KOPT-K1 (cell line): Measurements from ENCODE around the gene BCAN.
"Not testable (repeated sequence)": the region's sequence is repeated elsewhere in the genome, so short reads cannot be mapped to it uniquely, and the experiment has no call there.

Experiments
- H3K27ac ChIP-seq: fragments of 200-600 bp; sonication (generic); 2 replicates; pipeline ENCODE4 v1.5.1; 2016; ENCODE audit warnings: antibody characterized with exemption, mild to moderate bottlenecking, low read depth, low read length; ENCODE audit not compliant: poor library complexity, severe bottlenecking
- H3K36me3 ChIP-seq: fragments of 200-600 bp; sonication (generic); 2 replicates; pipeline ENCODE4 v1.5.1; 2017; ENCODE audit warnings: antibody characterized with exemption, mild to moderate bottlenecking, low read length, moderate library complexity; ENCODE audit not compliant: insufficient read depth
- H3K9me3 ChIP-seq: fragments of 200-600 bp; sonication (generic); 2 replicates; pipeline ENCODE4 v1.5.1; 2017; ENCODE audit warnings: antibody characterized with exemption, low read length, mild to moderate bottlenecking; ENCODE audit not compliant: insufficient read depth, poor library complexity, severe bottlenecking

Gene BCAN

DNA sequence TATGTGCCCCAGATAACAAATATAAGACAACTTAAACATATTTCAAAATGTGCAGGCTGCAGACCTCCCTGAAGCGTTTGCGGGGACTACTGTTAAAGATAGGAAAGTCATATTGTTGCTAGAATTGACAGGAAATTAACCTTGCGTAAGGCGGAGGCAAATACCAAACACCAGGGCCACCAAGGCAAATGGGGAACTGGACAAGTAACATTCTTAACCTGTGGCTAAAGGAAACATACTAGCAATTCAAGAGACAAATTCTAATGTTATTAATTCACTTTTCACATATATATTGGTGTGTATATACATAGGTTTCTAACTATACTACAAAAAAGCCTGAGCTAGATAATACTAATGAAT, 15.9 kb upstream of the BCAN start:
- no peak overlapping the region for H3K27ac ChIP-seq
- H3K36me3 ChIP-seq: no peaks in the 10 kb centered on the region

DNA sequence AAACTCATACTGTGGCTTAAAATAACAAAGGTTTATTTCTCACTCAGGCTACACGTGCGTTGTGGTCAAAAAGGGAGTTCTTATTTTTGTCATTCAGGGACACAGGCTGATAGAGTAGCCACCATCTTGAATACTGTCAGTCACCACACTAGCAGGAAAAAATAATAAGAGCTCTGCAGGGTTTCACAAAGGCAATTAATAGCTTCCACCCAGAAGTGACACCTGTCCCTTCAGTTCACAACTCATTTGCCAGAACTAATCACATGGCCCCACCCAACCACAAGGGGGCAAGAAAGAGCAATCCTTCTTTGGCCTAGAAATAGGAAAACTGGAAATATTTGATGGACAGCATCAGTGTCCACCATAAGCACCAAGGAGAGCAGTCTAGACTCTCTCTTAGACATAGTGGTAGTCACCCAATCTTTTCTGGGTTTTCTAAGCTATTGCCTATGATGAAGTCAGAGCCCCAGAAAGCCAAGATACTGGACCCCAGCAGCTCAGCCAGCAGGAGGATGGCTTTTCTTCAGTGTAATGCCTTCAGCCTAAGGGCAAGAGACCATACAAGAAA, 14.5 kb upstream of the BCAN start:
- no peak overlapping the region for H3K27ac ChIP-seq
- no peaks in the 10 kb centered on the region for H3K9me3 ChIP-seq
- H3K36me3 ChIP-seq: no peaks in the 10 kb centered on the region

More for the DNA sequence above, 15.9 kb upstream of the BCAN start:
- H3K9me3 ChIP-seq: no peaks in the 10 kb centered on the region

DNA sequence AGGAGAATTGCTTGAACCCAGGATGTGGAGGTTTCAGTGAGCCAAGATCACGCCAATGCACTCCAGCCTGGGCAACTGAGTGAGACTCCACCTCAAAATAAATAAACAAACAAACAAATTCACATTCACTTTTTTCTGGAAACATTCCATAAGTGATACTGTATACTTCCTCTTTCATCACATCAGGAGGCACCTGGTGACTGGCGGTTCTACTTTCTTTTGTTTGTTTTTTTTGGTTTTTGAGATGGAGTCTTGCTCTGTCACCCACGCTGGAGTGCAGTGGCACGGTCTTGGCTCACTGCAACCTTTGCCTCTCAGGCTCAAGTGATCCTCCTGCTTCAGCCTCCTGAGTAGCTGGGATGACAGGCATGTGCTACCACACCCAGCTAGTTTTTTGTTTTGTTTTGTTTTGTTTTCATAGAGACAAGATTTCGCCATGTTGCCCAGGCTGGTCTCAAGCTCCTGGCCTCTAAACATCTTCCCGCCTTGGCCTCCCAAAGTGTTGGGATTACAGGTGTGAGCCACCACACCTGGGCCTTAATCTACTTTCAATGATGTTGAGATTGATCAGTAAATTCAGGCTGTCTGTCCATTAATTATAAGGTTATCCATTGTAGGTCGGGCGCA, 12.0 kb upstream of the BCAN start:
- Histone ChIP-seq H3K27ac (no peak overlapping the region), H3K9me3 (no peaks in the 10 kb centered on the region), H3K36me3 (no peaks in the 10 kb centered on the region)

DNA sequence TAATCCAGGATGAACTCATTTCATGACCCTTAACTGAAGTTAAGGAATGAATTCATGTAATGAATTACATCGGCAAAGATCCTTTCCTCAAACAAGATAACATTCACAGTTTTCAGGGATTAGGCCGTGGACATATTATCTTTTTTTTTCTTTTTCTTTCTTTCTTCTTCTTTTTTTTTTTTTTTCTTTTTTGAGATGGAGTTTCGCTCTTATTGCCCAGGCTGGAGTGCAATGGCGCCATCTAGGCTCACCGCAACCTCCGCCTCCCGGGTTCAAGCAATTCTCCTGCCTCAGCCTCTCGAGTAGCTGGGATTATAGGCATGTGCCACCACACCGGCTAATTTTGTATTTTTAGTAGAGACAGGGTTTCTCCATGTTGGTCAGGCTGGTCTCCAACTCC, 10.8 kb upstream of the BCAN start:
- H3K9me3 ChIP-seq, H3K36me3 ChIP-seq, H3K27ac ChIP-seq: not testable (repeated sequence)

DNA sequence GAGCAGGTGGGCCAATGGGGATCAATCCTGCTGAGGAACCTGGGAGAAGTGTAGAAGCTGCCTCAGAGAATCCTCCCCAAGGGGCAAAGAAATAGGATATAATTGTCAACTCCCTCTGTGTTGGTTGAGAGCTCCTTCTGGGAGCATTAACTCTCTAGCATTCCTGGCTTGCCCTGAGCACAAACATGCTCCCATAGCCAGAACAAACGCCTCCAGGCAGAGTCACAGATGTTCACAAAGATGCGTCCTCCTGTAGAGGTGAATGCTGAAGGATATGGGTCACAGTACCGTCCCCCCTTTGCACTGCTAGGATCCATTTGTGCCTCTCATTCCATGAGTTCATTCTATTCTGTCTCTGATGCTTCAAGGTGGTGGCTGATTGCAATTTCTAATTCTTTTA, 9.6 kb upstream of the BCAN start:
- H3K27ac ChIP-seq: no peak overlapping the region
- no peaks in the 10 kb centered on the region for H3K36me3 ChIP-seq
- no peaks in the 10 kb centered on the region for H3K9me3 ChIP-seq

DNA sequence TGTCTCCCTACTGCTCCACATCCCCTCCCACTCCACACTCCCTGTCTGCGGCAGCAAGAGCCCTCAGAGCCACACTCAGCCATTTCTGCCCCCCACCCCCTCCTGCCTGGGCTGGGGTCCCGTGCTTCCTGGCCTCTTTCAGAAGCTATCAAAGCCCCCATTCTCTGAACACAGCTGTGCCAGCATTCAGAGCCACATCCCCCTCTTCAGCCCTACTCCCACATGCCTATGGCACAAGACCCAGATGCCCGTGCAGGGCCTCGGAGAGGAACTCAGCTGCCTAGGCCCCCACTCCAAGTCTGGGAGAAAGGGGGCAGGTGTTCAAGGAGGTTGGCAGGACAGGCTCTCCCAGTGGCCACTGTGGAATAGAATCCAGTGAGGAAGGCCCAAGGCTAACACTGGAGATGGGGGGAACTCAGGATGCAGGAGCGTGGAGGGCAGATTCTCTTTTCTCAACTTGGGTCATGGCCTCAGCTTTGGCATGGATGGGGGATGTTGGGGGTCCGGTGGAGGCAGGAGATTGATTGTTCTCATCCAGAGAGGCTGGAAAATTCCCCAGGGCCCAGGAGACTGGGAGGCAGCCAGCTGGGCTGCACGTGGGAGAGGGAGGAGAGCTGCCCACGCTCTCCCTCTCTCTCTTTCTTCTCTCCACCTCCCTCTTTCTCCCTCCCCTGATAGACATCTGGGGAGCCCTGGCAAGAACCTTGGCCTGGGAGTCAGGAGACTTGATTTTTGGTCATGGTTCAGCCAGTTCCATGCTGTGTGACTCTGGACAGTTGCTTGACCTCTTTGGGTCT, 3.5 kb upstream of the BCAN start:
- Histone ChIP-seq H3K36me3 (no peaks in the 10 kb centered on the region), H3K9me3 (no peaks in the 10 kb centered on the region), H3K27ac (no peak overlapping the region)

DNA sequence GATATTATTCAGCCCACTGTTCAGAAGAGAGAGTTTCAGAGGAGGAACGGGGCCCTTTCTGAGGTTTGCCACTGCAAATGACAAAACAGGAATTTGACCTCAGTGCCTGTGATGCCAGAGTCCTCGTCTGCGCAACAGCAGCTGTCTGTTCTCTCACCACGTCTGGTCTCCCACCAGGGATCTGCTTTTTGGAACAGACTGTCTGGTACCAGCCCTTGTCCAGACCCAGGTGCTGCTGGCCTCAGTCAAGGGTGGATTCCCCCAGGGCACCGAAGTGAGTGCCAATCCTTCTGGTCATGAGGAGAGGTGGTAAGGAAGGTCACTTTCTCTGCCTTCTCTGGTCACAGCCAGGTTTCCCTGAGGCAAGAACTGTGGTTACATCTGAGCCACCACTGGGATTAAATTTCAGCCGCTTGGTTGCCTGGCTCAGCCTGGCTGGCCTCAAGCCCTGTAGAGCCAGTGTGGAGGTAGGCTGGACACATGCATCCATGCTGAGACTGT, 2.3 kb upstream of the BCAN start:
- no peak overlapping the region for H3K27ac ChIP-seq
- H3K36me3 ChIP-seq: no peaks in the 10 kb centered on the region
- H3K9me3 ChIP-seq: no peaks in the 10 kb centered on the region

DNA sequence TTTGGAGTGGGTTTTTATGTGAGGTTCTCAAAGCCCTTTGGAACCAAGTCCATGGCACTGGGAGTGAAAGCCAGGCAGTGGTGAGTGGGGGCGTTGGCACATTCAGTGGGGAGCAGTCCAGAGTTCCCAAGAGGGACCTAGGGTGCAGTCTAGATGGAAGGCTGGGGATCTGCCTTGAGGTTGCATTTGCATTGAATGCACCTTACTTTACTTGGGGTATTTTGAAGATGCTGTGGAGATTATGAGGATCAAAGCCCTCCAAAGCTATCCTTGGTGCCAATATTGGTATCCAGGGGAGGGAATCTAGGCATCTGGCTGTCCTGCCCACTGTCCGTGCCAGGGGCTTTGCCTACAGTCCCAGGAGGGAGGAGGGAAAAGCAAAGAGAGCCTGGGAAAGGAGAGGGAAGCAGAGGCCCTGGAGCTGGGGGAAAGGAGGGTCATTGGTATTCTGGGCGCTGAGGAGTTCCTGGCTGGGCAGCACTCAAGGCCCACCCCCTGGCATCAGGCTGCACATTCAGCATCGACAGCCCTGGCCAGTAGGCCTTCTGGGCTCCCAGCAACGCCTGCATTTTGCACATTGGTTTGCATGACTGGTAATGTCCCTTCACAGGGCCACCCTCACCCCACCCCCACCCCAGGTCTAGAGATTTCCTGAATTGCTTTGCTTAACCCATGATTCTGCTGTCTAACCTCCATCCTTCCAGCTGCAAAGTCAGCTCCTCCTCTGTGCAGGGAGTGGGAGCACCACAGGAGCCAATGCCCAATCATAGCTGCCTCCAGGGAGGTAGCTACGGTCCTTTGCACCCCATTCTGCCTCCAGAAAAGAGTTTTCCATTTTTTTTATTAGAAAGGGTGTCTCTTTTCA, 843 bp upstream of the BCAN start:
- H3K27ac ChIP-seq: no peak overlapping the region
- no peaks in the 10 kb centered on the region for H3K36me3 ChIP-seq
- no peaks in the 10 kb centered on the region for H3K9me3 ChIP-seq

DNA sequence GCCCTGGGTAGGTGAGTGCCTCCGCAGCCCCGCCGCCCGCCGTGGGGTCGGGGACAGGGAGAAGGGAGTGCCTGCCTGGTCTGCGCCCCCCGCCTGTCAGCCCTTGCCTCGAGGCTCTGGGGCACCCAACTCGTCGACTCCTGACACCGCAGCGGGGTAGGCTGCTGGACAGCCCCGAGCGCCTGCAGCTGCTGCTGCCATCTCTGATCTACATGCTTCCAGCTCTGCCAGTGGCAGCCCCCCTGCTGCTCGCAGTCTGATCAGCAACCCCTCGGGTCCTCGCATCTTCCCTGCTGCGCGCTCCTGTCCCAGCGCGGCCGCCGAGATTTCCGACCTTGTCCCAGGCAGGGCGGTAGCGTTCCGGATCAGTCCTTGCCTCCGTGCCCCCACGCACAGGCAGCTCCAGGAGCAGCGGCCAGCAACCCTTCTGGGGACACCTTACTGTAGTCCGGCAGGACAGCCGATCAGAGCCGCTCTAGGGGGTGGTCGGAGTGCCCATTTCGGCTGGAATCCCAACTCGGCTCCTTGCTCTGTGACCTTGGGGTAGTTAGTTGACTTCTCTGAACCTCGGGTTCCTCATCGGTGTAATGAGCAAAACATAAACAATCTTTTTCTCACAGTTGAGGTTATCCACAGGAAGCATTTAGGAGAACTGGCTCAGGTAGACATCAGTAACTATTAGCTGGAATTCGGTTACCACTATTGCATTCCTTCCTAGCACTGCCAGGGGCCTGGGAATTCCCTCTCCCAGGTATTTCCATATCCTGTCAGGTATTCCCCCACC, 540 bp downstream of the BCAN start:
- H3K36me3 ChIP-seq: no peaks in the 10 kb centered on the region
- no peak overlapping the region for H3K27ac ChIP-seq
- no peaks in the 10 kb centered on the region for H3K9me3 ChIP-seq

DNA sequence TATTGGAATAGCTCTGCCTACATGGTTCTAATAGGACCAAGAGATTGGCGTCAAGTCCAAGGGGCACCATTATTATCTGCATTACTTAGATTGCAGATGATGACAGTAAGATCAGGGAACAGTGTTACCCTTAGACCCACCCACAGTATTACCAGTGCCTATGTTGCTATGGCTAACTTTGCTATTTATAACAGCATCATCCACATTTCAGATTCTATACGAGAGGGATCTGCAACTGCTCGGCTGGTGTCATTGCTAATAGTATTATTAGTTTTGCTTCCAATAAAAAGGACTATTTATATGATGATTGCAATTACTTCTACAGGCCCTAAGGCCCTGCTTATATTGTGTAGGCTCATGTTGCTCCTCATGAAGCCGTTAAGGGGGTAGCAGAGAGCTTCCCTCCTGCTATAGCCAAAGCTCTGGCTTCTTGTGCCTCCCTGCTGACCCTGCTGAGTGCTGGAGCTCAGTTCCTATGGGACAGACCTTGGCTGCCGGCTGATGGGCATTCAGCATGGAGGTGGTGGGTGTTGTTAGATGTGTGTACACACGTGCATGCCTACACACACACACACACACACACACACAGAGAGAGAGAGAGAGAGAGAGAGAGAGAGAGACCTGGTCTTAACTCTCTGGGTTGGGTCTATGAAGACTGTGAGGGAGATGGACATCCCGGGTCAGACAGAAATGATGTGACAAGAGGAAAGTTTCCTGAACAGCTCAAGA, 1.3 kb downstream of the BCAN start:
- no peaks in the 10 kb centered on the region for H3K9me3 ChIP-seq
- no peaks in the 10 kb centered on the region for H3K36me3 ChIP-seq
- no peak overlapping the region for H3K27ac ChIP-seq

DNA sequence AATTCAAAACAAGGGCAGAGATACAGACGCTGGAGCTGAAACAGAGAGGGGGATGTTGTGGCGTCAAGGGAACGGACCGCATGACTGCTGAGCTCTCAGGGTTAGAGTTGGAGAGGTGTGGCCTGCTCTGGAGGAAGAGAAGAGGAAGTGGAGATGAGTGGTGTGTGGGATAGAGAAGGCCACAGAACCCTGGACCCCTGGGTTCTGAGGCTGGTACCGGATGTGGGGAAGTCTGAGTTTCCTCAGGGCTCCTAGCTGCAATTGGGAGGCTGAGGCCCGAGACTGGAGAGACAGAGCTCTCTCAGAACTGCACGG, 1.8 kb downstream of the BCAN start:
- Histone ChIP-seq H3K36me3 (no peaks in the 10 kb centered on the region), H3K27ac (no peak overlapping the region), H3K9me3 (no peaks in the 10 kb centered on the region)

DNA sequence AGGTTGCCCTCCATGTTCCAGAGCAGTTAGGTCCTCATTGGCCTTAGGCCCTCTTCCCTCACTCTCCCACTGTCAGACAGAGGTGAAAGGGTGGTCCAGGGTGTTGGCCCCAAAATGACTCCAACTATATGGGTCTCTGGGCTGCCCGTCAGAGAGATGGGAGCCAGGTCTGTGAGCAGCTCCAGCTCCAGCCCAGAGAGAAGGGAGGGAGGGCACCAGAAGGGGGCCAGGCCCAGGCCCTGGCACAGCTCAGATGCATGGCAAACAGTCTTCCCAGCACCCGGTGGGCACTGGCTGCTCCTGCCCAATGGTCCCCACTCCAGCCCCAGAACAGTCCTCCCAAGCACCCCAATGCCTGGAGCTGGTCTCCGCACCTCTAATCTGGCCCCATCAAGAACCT, 2.2 kb downstream of the BCAN start:
- H3K27ac ChIP-seq: no peak overlapping the region
- no peaks in the 10 kb centered on the region for H3K36me3 ChIP-seq
- no peaks in the 10 kb centered on the region for H3K9me3 ChIP-seq

DNA sequence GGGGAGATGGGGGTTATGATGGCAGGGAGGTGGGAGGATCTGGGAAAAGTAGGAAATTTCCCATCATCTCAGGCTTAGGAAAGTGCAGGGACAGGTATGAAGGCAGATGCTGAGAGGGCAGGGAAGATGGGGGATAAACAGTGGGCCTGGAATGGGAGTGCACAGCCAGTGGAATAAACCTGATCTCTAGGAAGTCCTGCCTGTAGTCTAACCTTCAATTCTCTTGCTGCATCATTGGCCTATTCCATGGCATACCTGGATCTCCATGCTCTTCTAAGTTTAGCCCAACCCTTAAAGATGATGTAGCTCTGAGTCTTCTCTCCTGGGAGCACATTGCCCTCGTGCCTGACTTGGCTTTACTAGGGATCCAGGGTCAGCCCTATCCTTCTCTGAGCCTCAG, 2.7 kb downstream of the BCAN start:
- Histone ChIP-seq H3K9me3 (no peaks in the 10 kb centered on the region), H3K36me3 (no peaks in the 10 kb centered on the region), H3K27ac (no peak overlapping the region)

DNA sequence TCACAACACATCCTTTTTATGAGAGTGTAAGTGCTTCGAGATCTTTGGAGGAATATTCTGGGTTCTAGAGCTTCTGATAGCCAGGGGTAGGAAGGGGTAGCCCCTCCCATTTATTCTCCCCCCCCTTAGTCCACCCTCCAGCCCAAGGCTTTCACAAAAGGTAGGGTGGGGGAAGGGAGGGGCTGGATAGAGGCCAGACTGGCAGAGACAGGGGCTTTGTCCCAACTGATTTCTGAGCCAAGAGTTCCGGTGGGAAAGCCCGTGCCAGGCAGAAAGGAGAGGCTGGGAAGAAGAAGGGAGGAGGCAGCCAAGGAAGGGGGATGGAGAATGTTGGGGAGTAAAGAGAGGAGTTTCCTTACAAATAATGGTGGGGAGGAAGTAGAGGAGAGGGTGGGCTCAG, 3.1 kb downstream of the BCAN start:
- H3K9me3 ChIP-seq: no peaks in the 10 kb centered on the region
- no peaks in the 10 kb centered on the region for H3K36me3 ChIP-seq
- no peak overlapping the region for H3K27ac ChIP-seq
